HepG2 (cell line): Measurements from ENCODE around the gene PALM3. TPM values are rescaled to one million over a fixed set of nuclear protein-coding genes. Genes with fewer than 3 reads are reported as not detected.
A peak's percentile ranks its signal among the peaks of the same experiment; 100 is the strongest.

Experiments used
- CAMTA2 ChIP-seq: sonication (generic); formaldehyde crosslinking; IDR thresholded peaks from 2 replicates; pipeline ENCODE4 v1.4.0; 2020; ENCODE audit warnings: mild to moderate bottlenecking, missing genetic modification reagents, borderline replicate concordance
- ERF ChIP-seq: IDR thresholded peaks from 2 replicates; pipeline ENCODE4 v1.6.1; 2018; ENCODE audit warnings: missing biosample characterization, missing genetic modification reagents
- ETV5 ChIP-seq: IDR thresholded peaks from 2 replicates; pipeline ENCODE4 v1.6.1; 2018; ENCODE audit warnings: missing biosample characterization, missing genetic modification reagents, inconsistent platforms, borderline replicate concordance
- GABPB1 ChIP-seq: IDR thresholded peaks from 2 replicates; pipeline ENCODE4 v1.6.1; 2016; ENCODE audit warnings: mild to moderate bottlenecking, missing genetic modification reagents, moderate library complexity, missing compliant biosample characterization
- HDAC6 ChIP-seq: fragments of 200-600 bp; sonication (generic); IDR thresholded peaks from 2 replicates; pipeline ENCODE4 v1.7.0; 2017; ENCODE audit warnings: mild to moderate bottlenecking, antibody characterized with exemption, low read length, low read depth
- JUNB ChIP-seq: sonication (generic); formaldehyde crosslinking; IDR thresholded peaks from 2 replicates; pipeline ENCODE4 v1.8.0; 2022; ENCODE audit warnings: missing genetic modification reagents, mild to moderate bottlenecking, borderline replicate concordance
- KDM4B ChIP-seq: sonication (generic); formaldehyde crosslinking; IDR thresholded peaks from 2 replicates; pipeline ENCODE4 v1.4.0; 2020; ENCODE audit warnings: missing genetic modification reagents
- KMT2A ChIP-seq: sonication (generic); formaldehyde crosslinking; IDR thresholded peaks from 2 replicates; pipeline ENCODE4 v1.4.0; 2020; ENCODE audit warnings: missing genetic modification reagents
- KMT2B ChIP-seq: IDR thresholded peaks from 2 replicates; pipeline ENCODE4 v1.6.1; 2016; ENCODE audit warnings: missing genetic modification reagents, missing compliant biosample characterization
- LCORL ChIP-seq, 2 experiments: fragments of 450-650 bp in 1 of 2; sonication (generic) in 1 of 2; formaldehyde crosslinking in 1 of 2; IDR thresholded peaks; 2 replicates each; pipeline versions ENCODE4 v1.5.0 to v1.6.1; 2017 to 2020; ENCODE audit warnings: antibody characterized with exemption in 1 of 2, missing genetic modification reagents in 1 of 2
- MIER2 ChIP-seq: IDR thresholded peaks from 2 replicates; pipeline ENCODE4 v1.6.1; 2016; ENCODE audit warnings: missing biosample characterization, missing genetic modification reagents
- MYPOP ChIP-seq: sonication (generic); formaldehyde crosslinking; IDR thresholded peaks from 2 replicates; pipeline ENCODE4 v1.8.1; 2023; ENCODE audit warnings: mild to moderate bottlenecking, moderate library complexity, missing genetic modification reagents
- NR2C2 ChIP-seq: sonication (generic); formaldehyde crosslinking; IDR thresholded peaks from 2 replicates; pipeline ENCODE4 v1.4.0; 2020; ENCODE audit warnings: missing genetic modification reagents, mild to moderate bottlenecking, moderate library complexity, borderline replicate concordance
- NR2F1 ChIP-seq, 2 experiments: fragments of 450-650 bp in 1 of 2; formaldehyde crosslinking in 1 of 2; IDR thresholded peaks; 2 replicates each; pipeline versions ENCODE4 v1.5.0 to v1.6.1; 2016 to 2020; ENCODE audit warnings: mild to moderate bottlenecking in 1 of 2, missing compliant biosample characterization in 1 of 2, missing genetic modification reagents in 1 of 2, moderate library complexity in 1 of 2
- RFX1 ChIP-seq: fragments of 450-650 bp; IDR thresholded peaks from 2 replicates; pipeline ENCODE4 v1.6.1; 2017
- RORA ChIP-seq: sonication (generic); formaldehyde crosslinking; IDR thresholded peaks from 2 replicates; pipeline ENCODE4 v1.5.0; 2020; ENCODE audit warnings: mild to moderate bottlenecking, missing genetic modification reagents, moderate library complexity
- SNAPC5 ChIP-seq: sonication (generic); formaldehyde crosslinking; IDR thresholded peaks from 2 replicates; pipeline ENCODE4 v1.8.1; 2023; ENCODE audit warnings: mild to moderate bottlenecking, missing genetic modification reagents, borderline replicate concordance
- THAP7 ChIP-seq: sonication (generic); formaldehyde crosslinking; IDR thresholded peaks from 2 replicates; pipeline ENCODE4 v1.8.1; 2023; ENCODE audit warnings: mild to moderate bottlenecking, missing genetic modification reagents
- ZC3H13 ChIP-seq: sonication (generic); formaldehyde crosslinking; IDR thresholded peaks from 2 replicates; pipeline ENCODE4 v1.8.1; 2023; ENCODE audit warnings: mild to moderate bottlenecking, missing genetic modification reagents, moderate library complexity
- ZFYVE20 ChIP-seq: sonication (generic); formaldehyde crosslinking; IDR thresholded peaks from 2 replicates; pipeline ENCODE4 v1.8.0; 2023; ENCODE audit warnings: low read depth, mild to moderate bottlenecking, moderate library complexity, missing genetic modification reagents, borderline replicate concordance
- ZNF263 ChIP-seq: sonication (generic); formaldehyde crosslinking; IDR thresholded peaks from 2 replicates; pipeline ENCODE4 v1.4.0; 2020; ENCODE audit warnings: missing genetic modification reagents
- ZNF335 ChIP-seq: sonication (generic); formaldehyde crosslinking; IDR thresholded peaks from 2 replicates; pipeline ENCODE4 v1.4.0; 2020; ENCODE audit warnings: missing genetic modification reagents
- ZNF605 ChIP-seq: sonication (generic); formaldehyde crosslinking; IDR thresholded peaks from 2 replicates; pipeline ENCODE4 v1.8.0; 2022; ENCODE audit warnings: mild to moderate bottlenecking, missing genetic modification reagents
- ZNF674 ChIP-seq: sonication (generic); formaldehyde crosslinking; IDR thresholded peaks from 2 replicates; pipeline ENCODE4 v1.5.0; 2020; ENCODE audit warnings: low read depth, mild to moderate bottlenecking, missing genetic modification reagents
- ZNF691 ChIP-seq: sonication (generic); formaldehyde crosslinking; IDR thresholded peaks from 2 replicates; pipeline ENCODE4 v1.4.0; 2020; ENCODE audit warnings: missing genetic modification reagents, low read depth, mild to moderate bottlenecking, borderline replicate concordance
- ZUFSP ChIP-seq: sonication (generic); formaldehyde crosslinking; IDR thresholded peaks from 2 replicates; pipeline ENCODE4 v1.9.0; 2021; ENCODE audit warnings: missing genetic modification reagents, mild to moderate bottlenecking, borderline replicate concordance
- polyA plus RNA-seq, 8 experiments: library from polyadenylated mRNA; depleted of rRNA in 3 of 8; stranded (reverse) in 7 of 8; unstranded in 1 of 8; fragments of >200 nt; fragmentation: Illumina TruSeq in 4 of 8; extraction: Trizol in 4 of 8; gene quantifications; 2 replicates each; pipeline versions ENCODE4 v1.2.1 to v1.2.3, GENCODE V29; 2011 to 2016; ENCODE audit warnings: low read depth in 4 of 8, missing spikeins in 1 of 8, mixed read lengths in 1 of 8; ENCODE audit not compliant: insufficient read depth in 1 of 8
- total RNA-seq, 5 experiments: library from RNA; depleted of rRNA; stranded (reverse); fragments of >200 nt; fragmentation: Illumina TruSeq; extraction: Trizol; gene quantifications; 2 replicates each; pipeline ENCODE4 v1.2.3, GENCODE V29; 2016; ENCODE audit warnings: low read depth in 1 of 5

Gene PALM3
- total and polyA plus RNA-seq, 2 of the 13 experiments (the other 11 are each of a cell fraction or from before 2014, with no cell fraction given) = 0.79 to 2.4 TPM

GRCh38 chr19:14031719-14032480 lies 30.0 kb downstream of the PALM3 start, which contains the start of gene IL27RA (continued):
- TF ChIP-seq NR2C2 (CRISPR knock-in tag) = 0 out of 2 replicates have a peak, but pooled peaks have one; percentile 30
- TF ChIP-seq RFX1 = no peak
- no peak for TF ChIP-seq JUNB (CRISPR knock-in tag)
- 0 out of 2 replicates have a peak, but pooled peaks have one; percentile 39 for TF ChIP-seq KMT2A (CRISPR knock-in tag)
- TF ChIP-seq MIER2 (CRISPR knock-in tag) = no peak
- TF ChIP-seq ZFYVE20 (CRISPR knock-in tag) = no peak
- peak; percentile 83; the same call in 1 of the 2 replicates for TF ChIP-seq CAMTA2
- no peak for TF ChIP-seq THAP7
- TF ChIP-seq ERF (CRISPR knock-in tag) = no peak
- no peak for TF ChIP-seq HDAC6
- peak; percentile 69 for TF ChIP-seq GABPB1 (CRISPR knock-in tag)
- no peak for TF ChIP-seq KMT2B
- TF ChIP-seq NR2F1 (CRISPR knock-in tag; IDR thresholded peaks at IDR 0.05) = no peak
- no peak for TF ChIP-seq ZNF335 (CRISPR knock-in tag)
- TF ChIP-seq KDM4B (CRISPR knock-in tag) = no peak
- TF ChIP-seq ZNF691 (CRISPR knock-in tag) = no peak; the same call in 1 of the 2 replicates
- TF ChIP-seq ZNF263 = peak; percentile 79
- TF ChIP-seq SNAPC5 (CRISPR knock-in tag) = no peak
- TF ChIP-seq ZNF605 (CRISPR knock-in tag) = peak; percentile 87
- TF ChIP-seq RORA (CRISPR knock-in tag) = no peak
- TF ChIP-seq LCORL (IDR thresholded peaks at IDR 0.05) = no peak
- peak; percentile 47; the same call in 1 of the 2 replicates for TF ChIP-seq LCORL (CRISPR knock-in tag; IDR thresholded peaks at IDR 0.05)
- TF ChIP-seq MYPOP (CRISPR knock-in tag) = peak; percentile 94
- peak; percentile 43; the same call in 1 of the 2 replicates for TF ChIP-seq ZC3H13 (CRISPR knock-in tag)
- TF ChIP-seq ZUFSP = no peak
- TF ChIP-seq ETV5 (CRISPR knock-in tag) = peak; percentile 25; the same call in 1 of the 2 replicates
- no peak for TF ChIP-seq ZNF674 (CRISPR knock-in tag)
